ENCODE data around the gene RPS6KA5. TPM values are rescaled to one million over a fixed set of nuclear protein-coding genes. Genes with fewer than 3 reads are reported as not detected.
"Not testable (repeated sequence)": the region's sequence is repeated elsewhere in the genome, so short reads cannot be mapped to it uniquely, and the experiment has no call there.

Gene RPS6KA5
- total and polyA plus RNA-seq, 7 experiments from 2014 or later, result 17.7 to 43.5 (median 34.1) TPM

DNA sequence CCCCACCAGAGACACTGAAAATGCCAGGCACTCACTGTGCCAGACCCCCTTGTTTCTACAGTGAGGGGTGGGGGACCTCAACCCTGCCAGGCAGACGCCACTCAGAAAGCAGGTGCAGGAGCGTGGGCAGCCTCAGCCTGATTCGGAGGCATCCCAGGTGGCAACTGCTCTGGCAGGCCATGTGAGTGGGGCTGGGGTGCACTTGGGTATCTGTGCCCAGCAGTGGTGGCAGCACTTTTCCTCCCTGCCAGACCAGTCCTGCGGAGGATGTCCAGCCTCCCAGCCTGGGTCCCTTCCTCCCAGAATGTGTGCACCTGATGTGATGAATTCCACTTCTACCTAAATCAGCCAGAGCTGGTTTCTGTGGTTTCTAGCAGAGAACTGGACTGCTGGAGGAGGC lies 230.8 kb downstream of the RPS6KA5 start:
- Histone ChIP-seq H3K4me3 (ENCODE audit: low read length) (no peak overlapping the region), H3K27me3 (ENCODE audit: control insufficient read depth in 2 of 2, insufficient read depth in 2 of 2, low read length in 2 of 2) (no peaks in the 10 kb centered on the region), H3K9me3 (ENCODE audit: control insufficient read depth in 2 of 3, low read length in 3 of 3) (no peaks in the 10 kb centered on the region), H3K4me1 (ENCODE audit: control insufficient read depth in 2 of 2, insufficient read depth in 2 of 2, low read length in 2 of 2) (peaks cover 14% of the 10 kb centered on the region in 2 donors), H3K36me3 (ENCODE audit: control insufficient read depth in 2 of 3, insufficient read depth in 3 of 3, low read length in 3 of 3) (no peaks in the 10 kb centered on the region), H3K27ac (ENCODE audit: low read depth, low read length) (no peak overlapping the region)
- H3K4me3 Mint-ChIP-seq, result peak overlapping the region in 2 of 10 donors; percentile 7 to 29
- ChIA-PET POLR2A (no interaction called here), CTCF (no interaction called here)
- intact Hi-C loops (cut with micrococcal nuclease), result loop anchor here (2.0 to 10.0 kb wide), 6 partner anchors 71 to 875 kb away; partner anchors contain the start of genes EFCAB11 (in 2 of the 2), TDP1 (in 2 of the 2), CALM1 (in 1 of the 2) and NRDE2 (in 1 of the 2)
- peaks cover 0 to 6% (median 4%) of the 10 kb centered on the region in 11 donors for H3K9me3 Mint-ChIP-seq
- DNase-seq (no peak), ATAC-seq (no peak)
- H3K27me3 Mint-ChIP-seq, result peaks cover 0 to 8% (median 0%) of the 10 kb centered on the region in 5 donors
- H3K27ac Mint-ChIP-seq, result peak overlapping the region in 4 of 9 donors; percentile 10 to 80 (median 66)
- peaks cover 7 to 28% (median 18%) of the 10 kb centered on the region in 7 donors for H3K4me1 Mint-ChIP-seq
- H3K36me3 Mint-ChIP-seq, result peaks cover 0 to 12% (median 0%) of the 10 kb centered on the region in 5 donors

- Histone ChIP-seq H3K4me3 (ENCODE audit: low read length) (peak overlapping the region; percentile 61), H3K27me3 (ENCODE audit: control insufficient read depth in 2 of 2, insufficient read depth in 2 of 2, low read length in 2 of 2) (no peaks in the 10 kb centered on the region), H3K4me1 (ENCODE audit: control insufficient read depth in 2 of 2, insufficient read depth in 2 of 2, low read length in 2 of 2) (peaks cover 14% of the 10 kb centered on the region in 2 donors), H3K27ac (ENCODE audit: low read depth, low read length) (peak overlapping the region; percentile 69), H3K36me3 (ENCODE audit: control insufficient read depth in 2 of 3, insufficient read depth in 3 of 3, low read length in 3 of 3) (no peaks in the 10 kb centered on the region), H3K9me3 (ENCODE audit: control insufficient read depth in 2 of 3, low read length in 3 of 3) (no peaks in the 10 kb centered on the region)
- CTCF ChIA-PET, result no interaction called here
- POLR2A ChIA-PET, result interaction anchor here (0.7 kb wide), 1 partner anchor 537 kb away, joined by 5 read pairs; no protein-coding TSS in a partner anchor
- Mint-ChIP-seq H3K36me3 (peaks cover 0 to 16% (median 0%) of the 10 kb centered on the region in 5 donors), H3K27ac (peak overlapping the region; percentile 79 to 96 (median 85)), H3K27me3 (peaks cover 0 to 8% (median 0%) of the 10 kb centered on the region in 5 donors), H3K4me3 (peak overlapping the region; percentile 69 to 91 (median 84)), H3K4me1 (peaks cover 7 to 28% (median 18%) of the 10 kb centered on the region in 7 donors), H3K9me3 (peaks cover 0 to 11% (median 8%) of the 10 kb centered on the region in 11 donors)
- ATAC-seq, result peak; percentile 48
- peak in 5 of 9 donors; percentile 12 to 33 (median 22) for DNase-seq
- intact Hi-C loops (cut with micrococcal nuclease), result loop anchor here (1.0 to 10.0 kb wide), 11 partner anchors 13 to 874 kb away; partner anchors contain the start of genes EFCAB11 (in 2 of the 2), RPS6KA5 (in 2 of the 2), TDP1 (in 2 of the 2) and CALM1 (in 1 of the 2)
Observed at GRCh38 chr14:90828642-90829487, 231.6 kb downstream of the RPS6KA5 start.

- H3K4me3 ChIP-seq (ENCODE audit: low read length), result peak overlapping the region; percentile 61
- DNase-seq (peak; percentile 83 to 94 (median 85)), ATAC-seq (peak; percentile 100)
- no peaks in the 10 kb centered on the region for H3K36me3 ChIP-seq (ENCODE audit: control insufficient read depth in 2 of 3, insufficient read depth in 3 of 3, low read length in 3 of 3)
- H3K4me1 ChIP-seq (ENCODE audit: control insufficient read depth in 2 of 2, insufficient read depth in 2 of 2, low read length in 2 of 2), result peaks cover 14% of the 10 kb centered on the region in 2 donors
- Mint-ChIP-seq H3K36me3 (peaks cover 0 to 16% (median 0%) of the 10 kb centered on the region in 5 donors), H3K4me1 (peaks cover 7 to 28% (median 18%) of the 10 kb centered on the region in 7 donors), H3K4me3 (peak overlapping the region; percentile 69 to 91 (median 84)), H3K27me3 (peaks cover 0 to 3% (median 0%) of the 10 kb centered on the region in 5 donors), H3K9me3 (peaks cover 0 to 19% (median 12%) of the 10 kb centered on the region in 11 donors), H3K27ac (peak overlapping the region; percentile 79 to 96 (median 86))
- POLR2A ChIA-PET, result interaction anchor here (0.7 kb wide), 1 partner anchor 70 kb away, joined by 3 read pairs; no protein-coding TSS in a partner anchor
- no peaks in the 10 kb centered on the region for H3K27me3 ChIP-seq (ENCODE audit: control insufficient read depth in 2 of 2, insufficient read depth in 2 of 2, low read length in 2 of 2)
- intact Hi-C loops (cut with micrococcal nuclease), result loop anchor here (1.0 to 10.0 kb wide), 11 partner anchors 12 to 873 kb away; partner anchors contain the start of genes EFCAB11 (in 2 of the 2), RPS6KA5 (in 2 of the 2), TDP1 (in 2 of the 2) and CALM1 (in 1 of the 2)
- H3K9me3 ChIP-seq (ENCODE audit: control insufficient read depth in 2 of 3, low read length in 3 of 3), result peaks cover 0 to 4% (median 0%) of the 10 kb centered on the region in 3 experiments
- H3K27ac ChIP-seq (ENCODE audit: low read depth, low read length), result peak overlapping the region; percentile 69
- CTCF ChIA-PET, result no interaction called here
Observed at GRCh38 chr14:90827919-90828610, 232.4 kb downstream of the RPS6KA5 start.

- H3K4me1 ChIP-seq (ENCODE audit: control insufficient read depth in 2 of 2, insufficient read depth in 2 of 2, low read length in 2 of 2), result peaks cover 7 to 18% of the 10 kb centered on the region in 2 donors
- ATAC-seq; H3K4me3 ChIP-seq (ENCODE audit: low read length); H3K27ac ChIP-seq (ENCODE audit: low read depth, low read length); H3K4me3 Mint-ChIP-seq; CTCF ChIA-PET; H3K9me3 ChIP-seq (ENCODE audit: control insufficient read depth in 2 of 3, low read length in 3 of 3); H3K27me3 ChIP-seq (ENCODE audit: control insufficient read depth in 2 of 2, insufficient read depth in 2 of 2, low read length in 2 of 2); H3K27me3 Mint-ChIP-seq; POLR2A ChIA-PET; H3K27ac Mint-ChIP-seq; DNase-seq; H3K36me3 ChIP-seq (ENCODE audit: control insufficient read depth in 2 of 3, insufficient read depth in 3 of 3, low read length in 3 of 3): not testable (repeated sequence)
- Mint-ChIP-seq H3K4me1 (peaks cover 0 to 22% (median 17%) of the 10 kb centered on the region in 7 donors), H3K9me3 (peaks cover 0 to 24% (median 12%) of the 10 kb centered on the region in 11 donors), H3K36me3 (peaks cover 0 to 13% (median 0%) of the 10 kb centered on the region in 5 donors)
- intact Hi-C loops (cut with micrococcal nuclease), result loop anchor here (10.0 kb wide), 1 partner anchor 869 kb away; the partner anchor contains the start of genes EFCAB11 (in 2 of the 2) and TDP1 (in 2 of the 2)
Observed at GRCh38 chr14:90823542-90823941, 236.9 kb downstream of the RPS6KA5 start.

GRCh38 chr14:90820958-90821357 lies 239.5 kb downstream of the RPS6KA5 start:
- intact Hi-C loops (cut with micrococcal nuclease), result loop anchor here (10.0 kb wide), 1 partner anchor 866 kb away; the partner anchor contains the start of genes EFCAB11 (in 2 of the 2) and TDP1 (in 2 of the 2)
- H3K4me3 Mint-ChIP-seq, result no peak overlapping the region
- Histone ChIP-seq H3K27ac (ENCODE audit: low read depth, low read length) (no peak overlapping the region), H3K36me3 (ENCODE audit: control insufficient read depth in 2 of 3, insufficient read depth in 3 of 3, low read length in 3 of 3) (no peaks in the 10 kb centered on the region), H3K4me1 (ENCODE audit: control insufficient read depth in 2 of 2, insufficient read depth in 2 of 2, low read length in 2 of 2) (peaks cover 0 to 10% of the 10 kb centered on the region in 2 donors), H3K9me3 (ENCODE audit: control insufficient read depth in 2 of 3, low read length in 3 of 3) (peaks cover 0 to 4% (median 0%) of the 10 kb centered on the region in 3 experiments), H3K4me3 (ENCODE audit: low read length) (no peak overlapping the region), H3K27me3 (ENCODE audit: control insufficient read depth in 2 of 2, insufficient read depth in 2 of 2, low read length in 2 of 2) (peaks cover 0 to 4% of the 10 kb centered on the region in 2 donors)
- POLR2A ChIA-PET, result interaction anchor here (0.6 kb wide), 1 partner anchor 38 kb away, joined by 4 read pairs; no protein-coding TSS in a partner anchor
- H3K27me3 Mint-ChIP-seq, result peaks cover 5 to 21% (median 6%) of the 10 kb centered on the region in 5 donors
- peaks cover 0 to 12% (median 8%) of the 10 kb centered on the region in 7 donors for H3K4me1 Mint-ChIP-seq
- peaks cover 0 to 24% (median 12%) of the 10 kb centered on the region in 11 donors for H3K9me3 Mint-ChIP-seq
- H3K36me3 Mint-ChIP-seq, result peaks cover 0 to 9% (median 0%) of the 10 kb centered on the region in 5 donors
- no peak overlapping the region for H3K27ac Mint-ChIP-seq
- peak in 3 of 9 donors; percentile 16 to 71 (median 20) for DNase-seq
- ATAC-seq, result peak; percentile 79
- CTCF ChIA-PET, result no interaction called here

Measured in naive thymus-derived CD4-positive, alpha-beta T cell (primary cell).